Left lobe of liver (tissue), 2 donors: Measurements from ENCODE around the gene TCF7. TPM values are rescaled to one million over a fixed set of nuclear protein-coding genes. Genes with fewer than 3 reads are reported as not detected.

Experiments used
- ATAC-seq: fragments of 200-7000 bp; cut with Tn5 transposase; one replicate; pipeline ENCODE4 v1.9.1; 2020; ENCODE audit warnings: mild to moderate bottlenecking, moderate library complexity
- DNase-seq: peaks from one replicate; pipeline ENCODE4 v3.0.0-alpha.2; 2020; ENCODE audit warnings: low spot score
- total RNA-seq: library from RNA; stranded (reverse); gene quantifications from one replicate; pipeline ENCODE4 v1.2.1, GENCODE V29; 2021
- donor health status: DM: no; HTN: no; CAD: no; lungs with moderate emphysema.
- donor health status: DM: no; HTN: yes; CAD: no.

TCF7 gene
- total RNA-seq, 1 donor from 2014 or later = 3.1 TPM

DNA sequence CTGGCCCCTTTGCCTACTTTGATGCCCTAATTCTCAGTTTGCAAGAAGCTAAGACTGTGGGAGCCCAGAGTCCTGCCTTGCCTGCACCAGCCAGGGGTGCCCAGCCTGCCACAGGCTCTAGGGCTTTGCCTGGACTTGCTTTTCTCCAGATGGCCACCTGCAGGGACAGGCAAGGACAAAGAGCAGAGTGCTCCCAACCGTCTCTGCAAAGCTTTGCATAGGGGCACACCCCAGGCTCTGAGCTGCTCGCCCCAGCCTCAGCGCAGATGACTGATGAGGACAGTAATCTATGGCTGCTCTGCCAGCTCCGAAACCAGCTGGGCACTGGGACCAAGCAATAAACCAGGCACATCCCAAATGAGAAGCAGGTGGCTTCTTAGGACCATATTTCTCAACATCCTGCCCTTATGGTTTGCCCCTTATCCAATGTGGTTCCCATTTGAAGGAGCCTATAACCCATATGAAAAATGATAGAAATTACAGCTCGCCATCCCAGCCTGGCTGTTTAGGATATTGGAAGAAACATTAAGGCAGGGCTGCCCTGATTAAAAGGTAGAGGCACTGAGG is 25.4 kb upstream of the TCF7 start:
- ATAC-seq (no peak), DNase-seq (no peak)

DNA sequence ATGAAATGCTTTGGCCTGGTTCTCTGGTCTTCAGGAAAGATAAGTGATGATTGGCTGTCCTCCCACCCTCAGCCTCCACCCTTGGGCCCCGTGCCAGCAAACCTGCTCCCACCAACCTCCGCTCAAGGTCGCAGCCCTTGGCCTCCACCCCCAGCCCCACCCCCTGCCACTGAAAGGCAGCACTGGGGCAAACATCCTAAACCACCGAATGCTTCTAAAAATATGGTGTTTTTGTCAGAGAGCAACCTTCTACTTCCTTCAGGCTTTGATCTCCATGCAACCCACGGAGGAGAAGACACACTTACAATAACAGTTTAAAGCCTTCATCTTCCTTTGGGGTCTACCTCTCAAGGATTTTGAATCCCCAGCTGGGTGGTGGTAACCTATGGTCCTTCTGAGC is 24.0 kb upstream of the TCF7 start:
- ATAC-seq (no peak), DNase-seq (no peak)

DNA sequence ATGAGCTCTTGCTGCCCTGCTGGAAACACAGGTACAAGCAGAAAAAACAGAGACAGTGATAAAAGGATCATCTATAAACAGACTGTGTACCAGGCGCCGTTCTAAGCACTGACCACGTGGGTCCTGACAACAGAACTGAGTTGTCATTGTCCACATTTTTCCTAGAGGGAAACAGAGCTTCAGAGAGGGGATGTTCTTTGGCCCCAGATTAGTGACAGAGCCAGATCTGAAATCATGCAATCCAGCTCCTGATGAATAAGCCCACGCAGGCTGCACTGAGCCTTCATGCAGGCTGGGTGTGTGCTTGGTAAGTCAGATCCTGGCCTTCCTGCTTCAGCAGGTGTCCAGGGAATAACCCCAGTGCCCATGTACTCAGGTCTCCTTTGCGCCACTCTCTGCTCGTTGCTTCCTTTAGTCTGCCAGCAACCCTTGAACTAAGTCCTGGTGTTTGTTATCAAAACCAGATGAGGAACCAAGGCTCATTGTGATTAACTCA is 22.8 kb upstream of the TCF7 start:
- ATAC-seq = peak; percentile 19

GRCh38 chr5:134092875-134093274 is 21.6 kb upstream of the TCF7 start:
- no peak for ATAC-seq
- no peak for DNase-seq

More for the DNA sequence above, 22.8 kb upstream of the TCF7 start:
- DNase-seq = no peak

DNA sequence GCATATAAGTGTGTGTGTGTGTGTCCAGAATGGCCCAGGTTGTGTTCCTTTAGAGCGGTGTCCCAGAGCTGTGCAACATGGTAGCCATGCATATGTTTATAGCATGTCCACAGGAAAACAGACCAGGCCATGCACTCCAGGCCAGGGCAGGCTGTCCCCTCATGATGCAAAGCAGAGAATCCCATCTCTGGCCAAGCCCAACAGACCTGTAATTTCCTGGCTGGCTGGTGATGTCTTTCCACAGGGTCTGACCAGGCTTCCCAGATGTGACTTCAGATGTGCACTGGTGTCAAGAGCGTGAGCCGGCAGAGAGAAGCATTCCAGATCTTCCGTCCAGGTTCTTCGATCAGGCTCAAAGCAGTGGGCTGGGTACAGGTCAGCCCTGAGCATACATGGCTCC is 21.1 kb upstream of the TCF7 start:
- no peak for DNase-seq
- no peak for ATAC-seq

- no peak for DNase-seq
These were observed 19.2 kb upstream of the TCF7 start for GRCh38 chr5:134095293-134095692.

GRCh38 chr5:134095887-134096589 is 18.4 kb upstream of the TCF7 start:
- DNase-seq (no peak), ATAC-seq (no peak)

More at GRCh38 chr5:134095293-134095692, 19.2 kb upstream of the TCF7 start:
- ATAC-seq = no peak

DNA sequence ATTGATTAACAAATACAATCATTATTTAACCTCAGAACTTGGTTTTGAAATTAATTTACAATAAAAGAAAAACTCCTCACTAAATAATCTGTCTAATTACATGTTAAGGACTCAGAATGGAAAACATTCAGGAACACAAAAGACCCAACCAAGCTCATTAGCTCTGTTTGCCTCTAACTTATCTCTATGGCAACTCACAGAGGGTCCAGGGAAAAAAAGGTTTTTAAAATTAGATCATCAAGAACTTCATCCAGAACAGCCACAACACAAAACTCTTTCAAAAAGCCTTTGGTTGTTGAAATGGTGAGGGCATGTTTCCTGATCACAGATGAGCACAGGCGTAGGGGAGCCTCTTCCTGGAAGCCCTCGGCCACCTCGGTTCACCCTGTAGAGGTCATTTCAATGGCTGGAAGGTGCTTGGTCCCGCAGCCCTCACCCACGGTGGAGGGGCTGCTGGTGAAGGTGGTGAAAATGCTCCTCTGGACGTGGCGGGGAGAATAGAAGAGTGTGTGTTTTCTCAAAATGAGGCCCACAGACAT is 17.2 kb upstream of the TCF7 start:
- no peak for ATAC-seq
- no peak for DNase-seq

DNA sequence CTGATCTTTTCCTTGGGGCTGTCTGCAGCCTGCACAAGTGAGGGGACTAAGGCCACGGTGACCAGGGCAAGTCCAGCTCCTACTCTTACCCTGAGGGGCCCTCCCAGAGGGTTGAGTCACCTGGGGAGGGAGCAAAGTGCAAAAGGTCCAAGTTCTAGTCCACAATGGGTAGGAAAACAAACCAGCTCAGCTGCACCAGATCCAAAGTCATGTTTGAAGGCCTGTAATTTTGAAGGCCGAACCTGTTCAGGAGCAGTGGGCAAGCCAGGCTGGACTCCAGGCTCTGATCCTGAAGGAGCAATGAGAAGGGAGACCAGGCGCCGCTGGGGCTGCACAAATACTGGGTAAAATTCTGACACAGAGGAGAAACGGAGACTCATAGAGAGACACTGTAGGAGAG is 15.8 kb upstream of the TCF7 start:
- ATAC-seq (peak; percentile 74), DNase-seq (peak; percentile 86)

DNA sequence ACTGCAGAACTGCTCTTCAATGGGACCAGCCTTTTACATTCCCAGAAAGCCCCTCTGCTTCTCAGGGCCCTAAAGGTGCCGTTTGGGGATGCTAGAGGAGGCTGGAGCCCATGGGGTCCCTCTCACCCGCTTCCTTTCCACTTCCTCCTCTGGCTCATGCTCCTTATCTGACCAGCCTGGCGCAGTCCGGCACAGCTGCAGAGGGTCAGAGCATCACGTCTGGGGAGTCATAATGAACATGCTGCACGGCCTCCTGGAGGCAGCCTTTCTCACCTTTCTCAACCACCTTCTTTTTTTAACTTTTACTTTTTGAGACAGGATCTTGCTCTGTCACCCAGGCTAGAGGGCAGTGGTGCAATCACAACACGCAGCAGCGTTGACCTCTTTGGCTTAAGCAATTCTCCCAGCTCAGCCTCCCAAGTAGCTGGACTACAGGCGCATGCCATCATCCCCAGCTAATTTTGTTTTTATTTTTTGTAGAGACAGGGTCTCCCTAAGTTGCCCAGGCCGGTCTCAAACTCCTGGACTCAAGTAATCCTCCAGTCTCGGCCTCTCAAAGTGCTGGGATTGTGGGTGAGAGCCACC is 15.1 kb upstream of the TCF7 start:
- ATAC-seq (peak; percentile 70), DNase-seq (peak; percentile 68)

DNA sequence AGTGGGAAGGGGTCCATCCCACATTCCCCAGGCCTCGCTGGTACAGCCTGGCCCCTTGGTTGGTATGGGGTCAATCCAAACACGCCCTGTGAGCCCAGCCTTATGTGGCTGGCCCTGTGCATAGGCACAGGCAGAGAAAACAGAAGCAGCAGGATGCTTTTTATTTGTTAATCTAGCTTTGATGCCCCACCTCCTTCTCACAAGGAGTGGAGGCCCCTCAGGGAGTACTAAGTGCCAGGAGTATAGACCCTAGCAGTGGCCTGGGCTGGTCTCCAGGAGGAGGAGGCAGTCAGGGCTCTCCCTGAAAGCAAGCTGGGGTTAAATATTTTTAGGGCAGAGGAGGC is 14.6 kb upstream of the TCF7 start:
- no peak for ATAC-seq
- no peak for DNase-seq

DNA sequence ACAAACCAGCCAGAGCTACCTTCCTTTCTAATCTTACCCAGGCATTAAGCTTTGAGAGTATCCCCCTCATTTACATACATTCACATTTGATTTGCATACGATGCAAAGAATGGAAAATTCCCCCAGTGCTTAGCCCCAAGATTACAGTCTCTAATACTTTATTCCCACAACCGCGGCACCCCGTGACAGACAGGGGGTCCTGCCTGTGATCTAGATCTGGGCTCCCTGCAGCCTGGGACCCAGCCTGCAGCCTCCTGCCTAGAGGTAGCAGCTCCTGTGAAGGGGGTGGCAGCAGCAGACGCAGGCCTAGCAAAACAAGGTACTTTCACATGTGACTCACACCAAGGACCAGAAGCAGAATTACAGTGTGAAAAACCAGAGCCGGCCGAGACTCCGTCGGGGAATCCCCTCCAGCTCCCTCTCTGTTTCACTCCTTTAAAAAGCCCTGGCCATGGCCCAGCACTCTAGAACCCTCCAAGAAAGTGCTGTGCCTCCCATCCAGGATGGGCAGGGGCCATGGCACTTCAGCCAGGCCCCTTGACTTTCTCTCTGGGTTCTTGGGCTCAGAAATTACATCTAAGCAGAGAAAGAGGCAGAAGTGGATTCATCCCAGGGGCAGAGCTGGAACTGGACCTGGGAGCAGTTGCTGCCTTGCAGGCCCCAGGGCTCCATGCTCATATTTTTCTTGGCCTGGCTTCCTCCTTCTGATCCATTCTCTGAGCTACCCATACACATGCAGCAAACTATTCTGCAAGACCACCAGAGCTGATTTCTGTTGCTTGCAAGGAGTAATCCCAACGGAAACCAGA is 14.0 kb upstream of the TCF7 start:
- no peak for ATAC-seq
- no peak for DNase-seq

GRCh38 chr5:134101686-134102439 is 12.6 kb upstream of the TCF7 start:
- ATAC-seq (peak; percentile 59), DNase-seq (peak; percentile 65)

GRCh38 chr5:134103397-134103796 is 11.1 kb upstream of the TCF7 start:
- no peak for ATAC-seq
- no peak for DNase-seq

DNA sequence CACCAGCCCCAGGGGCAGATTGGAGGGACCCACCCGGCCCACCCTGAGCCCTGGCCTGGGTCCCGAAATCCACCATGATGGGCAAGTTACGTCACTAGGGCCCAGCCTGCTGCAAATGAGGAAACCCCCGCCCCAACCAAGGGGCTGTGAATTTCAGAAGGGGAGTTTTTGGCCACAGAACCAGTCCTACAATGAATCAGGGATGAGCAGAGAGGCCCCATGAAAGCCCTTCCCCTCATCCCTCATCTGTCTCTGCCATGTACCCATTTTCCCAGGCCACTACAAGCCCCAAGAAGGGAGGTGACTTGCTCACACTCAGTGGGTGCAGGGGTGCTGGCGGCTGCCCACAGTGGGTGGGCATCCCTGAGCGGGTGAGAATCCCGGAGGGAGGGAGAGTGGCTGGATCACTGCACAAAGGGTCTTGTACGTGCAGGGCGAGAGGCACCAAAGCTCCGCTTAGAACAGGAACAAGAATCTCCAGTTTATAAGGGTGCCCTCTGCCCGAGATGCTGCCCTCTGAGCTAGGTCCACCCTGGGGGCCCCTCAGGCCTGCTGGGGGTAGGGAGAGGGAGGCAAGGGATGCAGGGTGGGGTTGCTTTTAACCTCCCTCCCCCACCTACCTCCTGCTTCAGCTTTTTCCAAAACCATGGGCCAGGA is 10.4 kb upstream of the TCF7 start:
- DNase-seq = no peak
- no peak for ATAC-seq

GRCh38 chr5:134106991-134107701 is 7.3 kb upstream of the TCF7 start:
- DNase-seq (no peak), ATAC-seq (no peak)

DNA sequence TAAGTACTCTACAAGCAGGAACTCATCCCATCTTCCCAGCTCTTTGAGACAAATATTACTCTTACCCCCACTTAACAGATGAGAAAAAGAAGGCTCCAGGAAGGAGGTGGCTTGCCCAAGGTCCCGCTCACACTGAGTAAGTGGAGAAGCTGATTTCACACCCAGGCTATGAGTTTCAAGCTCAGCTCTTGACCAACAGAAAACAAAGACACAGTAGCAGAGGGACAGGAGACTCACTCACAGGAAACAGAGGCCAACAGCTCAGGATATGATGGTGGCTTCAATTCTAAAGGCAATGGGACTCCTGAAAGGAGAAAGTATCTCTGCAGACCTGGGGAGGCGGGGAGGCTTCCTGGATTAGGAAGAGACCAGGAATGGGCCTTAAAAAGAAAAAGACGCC is 6.7 kb upstream of the TCF7 start:
- DNase-seq (no peak), ATAC-seq (no peak)

GRCh38 chr5:134110382-134110781 is 4.1 kb upstream of the TCF7 start:
- no peak for DNase-seq
- no peak for ATAC-seq
